HG02981 (cell line): Measurements from ENCODE around the gene SLC15A4.
"Not testable (repeated sequence)": the region's sequence is repeated elsewhere in the genome, so short reads cannot be mapped to it uniquely, and the experiment has no call there.

Source experiments
- ATAC-seq: cut with Tn5 transposase; IDR thresholded peaks from one replicate; pipeline ENCODE4 v1.9.1; 2021; ENCODE audit warnings: mild to moderate bottlenecking, moderate library complexity; ENCODE audit not compliant: unreplicated experiment

The SLC15A4 gene

DNA sequence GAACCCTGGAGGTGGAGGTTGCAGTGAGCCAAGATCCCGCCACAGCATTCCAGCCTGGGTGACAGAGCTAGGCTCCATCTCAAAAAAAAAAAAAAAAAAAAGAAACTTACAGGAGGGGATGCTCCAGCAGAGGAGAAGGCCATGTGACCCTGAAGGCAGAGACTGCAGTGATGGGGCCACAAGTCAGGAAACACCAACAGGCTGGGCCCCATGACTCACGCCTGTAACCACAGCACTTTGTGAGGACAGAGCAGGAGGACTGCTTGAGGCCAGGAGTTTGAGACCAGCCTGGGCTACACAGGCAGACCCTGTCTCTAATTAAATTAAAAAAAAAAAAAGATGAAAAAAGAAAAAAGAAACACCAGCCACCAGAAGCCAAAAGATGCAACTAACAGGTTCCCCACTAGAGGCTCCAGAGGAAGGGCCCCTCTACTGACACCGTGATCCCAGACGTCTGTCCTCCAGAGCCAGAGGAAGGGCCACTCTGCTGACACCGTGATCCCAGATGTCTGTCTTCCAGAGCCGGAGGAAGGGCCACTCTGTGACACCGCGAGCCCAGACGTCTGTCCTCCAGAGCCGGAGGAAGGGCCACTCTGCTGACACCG, 20.4 kb upstream of the SLC15A4 start:
- peak; percentile 48 for ATAC-seq

DNA sequence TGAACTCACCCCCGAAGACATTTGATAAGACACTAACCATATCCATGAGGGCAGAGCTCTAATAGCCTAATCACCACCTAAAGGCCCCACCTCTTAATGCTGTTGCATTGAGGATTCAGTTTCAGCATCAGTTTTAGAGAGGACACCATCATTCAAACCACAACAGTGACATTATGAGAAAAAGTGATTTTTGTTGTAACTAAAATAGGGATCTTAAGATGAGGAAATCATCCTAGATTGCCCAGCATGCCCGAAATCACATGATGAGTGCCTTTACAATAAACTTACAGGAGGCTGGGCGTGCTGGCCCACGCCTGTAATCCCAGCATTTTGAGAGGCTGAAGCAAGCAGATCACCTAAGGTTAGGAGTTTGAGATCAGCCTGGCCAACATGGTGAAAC, 19.8 kb upstream of the SLC15A4 start:
- no peak for ATAC-seq

DNA sequence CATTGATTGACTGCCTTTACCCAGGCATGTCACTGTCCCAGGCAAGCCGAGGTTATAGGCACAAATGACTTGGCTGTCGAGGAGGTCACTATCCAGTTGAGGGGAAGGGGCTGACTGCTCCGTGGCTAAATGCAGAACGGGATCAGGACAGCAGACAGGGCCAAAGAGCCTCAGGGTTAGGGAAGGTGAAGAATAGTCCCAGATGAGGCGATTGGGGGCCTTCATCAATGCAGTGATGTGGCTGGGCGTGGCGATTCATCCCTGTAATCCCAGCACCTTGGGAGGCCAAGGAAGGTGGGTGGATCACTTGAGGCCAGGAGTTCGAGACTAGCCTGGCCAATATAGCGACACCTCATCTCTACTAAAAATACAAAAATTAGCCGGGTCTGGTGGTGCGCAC, 18.8 kb upstream of the SLC15A4 start:
- no peak for ATAC-seq

DNA sequence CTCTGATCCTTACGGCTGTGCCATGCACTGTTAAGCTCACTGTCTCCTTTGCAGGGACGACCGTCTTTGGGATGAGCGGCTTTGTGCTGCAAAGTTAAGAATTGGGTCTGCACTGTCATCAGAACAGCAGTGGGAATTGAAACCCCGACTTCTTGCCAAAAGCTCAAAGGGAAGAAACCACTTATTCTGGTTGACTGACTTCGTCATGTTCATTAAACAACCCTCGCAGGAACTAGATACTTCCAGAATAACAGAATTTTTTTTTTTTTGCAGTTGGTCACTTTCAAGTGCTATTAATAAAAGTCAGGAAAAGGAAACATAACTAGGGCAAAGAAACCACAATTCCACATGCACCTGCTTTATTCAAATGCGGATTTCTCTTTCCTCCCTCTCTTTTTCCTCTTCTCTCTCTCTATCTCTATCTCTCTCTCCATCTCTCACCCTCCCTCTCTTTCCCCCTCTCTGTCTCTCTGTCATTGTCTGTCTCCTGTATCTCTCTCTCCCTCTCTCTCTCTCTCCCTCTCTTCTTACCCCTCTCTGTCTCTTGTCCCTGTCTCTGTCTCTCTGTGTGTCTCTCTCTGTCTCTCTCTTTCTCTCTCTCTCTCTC, 17.2 kb upstream of the SLC15A4 start:
- ATAC-seq: peak; percentile 64

DNA sequence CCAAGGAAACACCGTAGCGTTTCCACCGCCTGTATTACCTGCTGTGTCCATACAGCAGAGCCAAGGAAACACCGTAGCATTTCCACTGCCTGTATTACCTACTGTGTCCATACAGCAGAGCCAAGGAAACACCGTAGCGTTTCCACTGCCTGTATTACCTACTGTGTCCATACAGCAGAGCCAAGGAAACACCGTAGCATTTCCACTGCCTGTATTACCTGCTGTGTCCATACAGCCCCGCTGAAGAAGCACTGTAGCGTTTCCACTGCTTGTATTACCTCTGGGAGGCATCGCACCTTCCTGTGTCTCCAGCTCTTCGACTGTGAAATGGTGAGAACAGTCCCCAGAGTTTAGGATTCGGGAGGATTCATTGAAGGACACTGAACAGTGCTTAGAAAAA, 16.1 kb upstream of the SLC15A4 start:
- not testable (repeated sequence) for ATAC-seq

DNA sequence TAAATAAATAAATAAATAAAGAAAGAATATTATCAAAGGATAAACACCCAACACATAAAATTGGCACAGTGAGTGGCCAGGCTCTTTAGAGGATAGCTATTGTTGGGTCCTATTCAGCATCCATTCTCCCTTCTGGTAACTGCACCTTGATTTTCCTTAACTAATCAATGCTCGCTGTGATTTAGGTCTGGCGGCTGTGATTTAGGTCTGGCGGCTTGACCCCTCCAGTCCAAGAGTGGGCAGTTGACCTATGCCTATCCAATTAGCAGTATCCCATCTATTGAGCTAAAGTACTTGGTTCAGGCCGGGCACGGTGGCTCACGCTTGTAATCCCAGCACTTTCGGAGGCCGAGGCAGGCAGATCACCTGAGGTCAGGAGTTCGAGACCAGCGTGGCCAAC, 9.7 kb upstream of the SLC15A4 start:
- no peak for ATAC-seq

DNA sequence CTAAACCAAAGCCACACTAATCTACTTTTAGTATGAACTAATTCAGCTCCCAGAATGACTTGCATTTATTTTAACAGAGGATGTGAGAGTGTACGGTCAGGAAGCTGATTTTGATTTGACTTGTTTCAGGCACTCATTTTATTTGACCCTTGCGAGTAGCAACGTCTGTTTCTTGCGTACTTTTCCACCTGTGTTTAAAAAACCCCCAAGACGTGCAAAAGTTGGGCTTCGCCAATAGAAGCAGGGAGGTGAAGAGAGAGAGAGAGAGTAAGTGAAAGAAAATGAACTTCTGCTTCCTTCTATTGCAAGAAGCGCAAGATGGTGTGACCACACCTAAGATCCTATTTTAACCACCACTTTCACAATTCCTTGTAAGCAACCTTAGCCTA, 6.7 kb upstream of the SLC15A4 start:
- peak; percentile 49 for ATAC-seq

DNA sequence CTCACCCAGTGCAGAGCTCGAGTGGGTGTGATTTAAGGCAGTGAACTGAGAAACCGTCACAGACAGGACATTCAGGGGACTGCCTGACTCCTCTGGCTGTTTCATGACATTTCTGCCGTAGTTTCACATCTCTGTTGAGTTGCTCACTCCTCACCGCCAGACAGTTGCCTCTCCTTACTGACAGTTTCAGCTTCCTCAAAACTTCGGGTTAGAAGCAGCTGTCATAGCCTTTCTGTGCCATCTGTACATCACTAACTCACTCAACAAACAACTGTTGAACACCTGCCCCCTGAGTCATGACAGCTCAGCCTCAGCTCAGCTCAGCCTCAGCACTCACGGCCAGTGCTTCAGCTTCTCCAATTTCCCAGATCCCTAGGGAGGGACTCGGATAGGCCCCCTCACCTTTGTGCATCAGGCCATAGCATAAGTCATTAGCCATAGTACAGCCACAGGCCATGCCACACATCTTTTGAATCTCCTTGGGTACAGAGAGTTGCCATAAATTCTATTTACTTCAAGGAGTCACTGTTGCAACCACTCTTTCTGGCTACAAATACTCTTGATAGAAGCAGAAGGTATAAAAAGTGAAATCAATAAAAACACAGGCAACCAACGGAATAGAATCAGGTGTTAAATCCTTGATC, 6.2 kb upstream of the SLC15A4 start:
- peak; percentile 89 for ATAC-seq

DNA sequence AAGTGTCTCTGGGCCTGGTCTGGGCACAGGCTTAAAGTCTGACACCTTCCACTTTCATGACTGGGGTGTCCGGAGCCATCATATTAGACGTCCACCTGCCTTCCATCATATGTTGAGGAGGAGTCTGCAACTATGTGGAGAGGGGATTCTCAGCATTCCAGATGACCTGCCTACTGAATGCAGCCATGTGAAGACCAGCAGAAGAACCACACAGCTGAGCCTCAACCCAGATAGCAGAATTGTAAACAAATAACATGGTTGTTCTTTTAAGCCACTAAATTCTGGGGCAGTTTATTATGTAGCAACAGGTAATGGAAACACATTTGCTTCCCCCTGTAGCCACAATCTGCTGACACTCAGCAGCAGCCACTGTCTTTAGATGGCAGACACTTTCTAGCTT, 4.0 kb upstream of the SLC15A4 start:
- no peak for ATAC-seq

DNA sequence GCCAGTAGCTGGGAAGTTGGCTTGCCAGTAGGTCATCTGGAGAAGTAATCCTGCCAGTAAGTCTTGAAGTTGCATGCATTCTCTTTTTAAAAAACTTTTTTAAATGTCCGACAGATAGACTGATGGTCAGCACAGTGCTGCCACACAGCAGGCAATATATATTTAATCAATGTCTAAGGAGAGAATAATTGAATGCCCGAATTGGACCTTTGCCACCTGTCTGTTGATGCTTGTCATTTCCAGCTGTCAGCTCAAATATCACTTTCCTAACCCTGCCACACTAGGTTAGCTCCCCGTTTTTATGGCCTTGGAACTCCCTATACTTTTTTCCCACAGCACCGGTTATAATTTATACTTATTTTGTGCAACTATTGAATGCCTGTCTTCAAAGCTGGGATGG, 2.1 kb upstream of the SLC15A4 start:
- ATAC-seq: no peak

DNA sequence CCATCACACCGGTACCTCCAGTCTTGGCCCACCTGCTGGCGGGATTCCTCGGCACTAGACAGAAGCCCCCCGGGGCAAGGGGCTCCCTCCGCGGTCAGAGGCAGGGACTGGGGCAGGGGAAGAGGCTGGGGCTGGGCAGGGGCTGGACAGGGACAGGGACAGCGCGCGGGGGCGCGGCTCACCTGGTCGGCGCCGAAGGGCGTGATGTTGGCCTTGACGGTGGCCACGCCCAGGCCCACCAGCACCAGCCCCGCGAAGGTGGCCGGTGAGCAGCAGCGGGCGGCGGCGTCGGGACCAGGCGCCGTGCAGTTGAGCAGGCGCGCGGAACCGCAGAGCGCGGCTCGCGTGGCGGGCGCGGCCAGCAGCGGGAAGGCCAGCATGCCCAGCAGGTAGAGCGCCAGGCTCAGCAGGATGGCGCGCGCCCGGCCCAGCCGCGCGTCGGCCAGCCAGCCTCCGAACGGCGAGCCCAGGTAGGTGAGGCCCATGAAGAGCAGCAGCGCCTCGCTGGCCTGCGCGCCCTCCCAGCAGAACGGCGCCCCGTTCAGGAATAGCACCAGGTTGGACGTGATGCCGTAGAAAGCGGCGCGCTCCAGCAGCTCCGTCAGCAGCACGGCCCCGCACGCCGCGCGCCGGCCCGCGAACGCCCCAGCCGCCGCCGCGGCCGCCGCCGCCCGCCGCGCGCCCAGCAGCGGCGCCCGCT, 392 bp downstream of the SLC15A4 start:
- peak; percentile 20 for ATAC-seq

DNA sequence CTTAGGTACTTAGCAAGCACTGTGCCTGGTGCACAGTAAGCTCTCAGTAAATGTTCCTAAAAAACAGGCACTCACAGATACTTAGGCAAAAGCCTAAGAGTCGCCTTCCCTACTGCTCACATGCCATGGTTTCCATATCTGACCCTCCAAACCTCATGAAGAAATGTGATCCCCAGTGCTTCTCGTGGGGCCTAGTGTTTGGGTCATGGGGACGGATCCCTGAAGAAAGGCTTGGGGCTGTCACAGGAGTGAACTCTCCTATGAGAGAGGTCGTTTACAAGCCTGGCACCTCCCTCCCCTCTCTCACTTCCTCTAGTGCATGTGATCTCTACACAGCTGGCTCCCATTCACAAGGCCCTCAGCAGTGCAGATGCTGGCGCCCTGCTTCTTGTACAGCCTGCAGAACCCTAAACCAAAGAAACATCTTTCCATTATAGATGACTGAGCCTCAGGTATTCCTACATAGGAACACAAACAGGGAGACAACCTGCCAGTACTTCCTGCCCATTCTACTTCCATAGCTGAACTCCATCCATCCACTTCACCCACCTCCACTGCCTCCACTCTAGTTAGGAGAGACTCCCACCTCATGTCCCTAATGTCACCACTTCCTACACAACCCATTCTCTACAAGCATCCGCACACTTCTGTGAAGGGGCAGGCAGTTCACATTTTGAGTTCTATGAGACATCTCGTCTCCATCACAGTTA, 2.9 kb downstream of the SLC15A4 start:
- ATAC-seq: peak; percentile 52

DNA sequence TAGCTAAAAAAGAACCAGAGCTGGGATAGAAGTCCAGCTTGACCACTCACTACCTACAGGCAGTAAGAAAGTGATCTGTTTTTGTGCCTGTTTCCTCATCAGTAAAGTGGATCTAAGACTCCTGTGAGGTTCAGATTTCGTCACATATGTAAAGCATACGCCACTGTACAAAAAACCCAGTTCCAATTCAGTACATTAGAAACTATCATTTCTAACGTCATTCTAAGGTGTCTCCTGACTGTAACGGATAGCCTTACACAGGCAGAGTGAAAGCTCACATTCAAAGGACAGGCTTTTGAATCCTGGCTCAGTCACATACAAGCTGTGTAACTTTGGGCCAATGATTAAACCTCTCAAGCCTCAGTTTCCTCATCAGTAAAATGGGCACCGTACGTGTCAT, 3.5 kb downstream of the SLC15A4 start:
- ATAC-seq: no peak

DNA sequence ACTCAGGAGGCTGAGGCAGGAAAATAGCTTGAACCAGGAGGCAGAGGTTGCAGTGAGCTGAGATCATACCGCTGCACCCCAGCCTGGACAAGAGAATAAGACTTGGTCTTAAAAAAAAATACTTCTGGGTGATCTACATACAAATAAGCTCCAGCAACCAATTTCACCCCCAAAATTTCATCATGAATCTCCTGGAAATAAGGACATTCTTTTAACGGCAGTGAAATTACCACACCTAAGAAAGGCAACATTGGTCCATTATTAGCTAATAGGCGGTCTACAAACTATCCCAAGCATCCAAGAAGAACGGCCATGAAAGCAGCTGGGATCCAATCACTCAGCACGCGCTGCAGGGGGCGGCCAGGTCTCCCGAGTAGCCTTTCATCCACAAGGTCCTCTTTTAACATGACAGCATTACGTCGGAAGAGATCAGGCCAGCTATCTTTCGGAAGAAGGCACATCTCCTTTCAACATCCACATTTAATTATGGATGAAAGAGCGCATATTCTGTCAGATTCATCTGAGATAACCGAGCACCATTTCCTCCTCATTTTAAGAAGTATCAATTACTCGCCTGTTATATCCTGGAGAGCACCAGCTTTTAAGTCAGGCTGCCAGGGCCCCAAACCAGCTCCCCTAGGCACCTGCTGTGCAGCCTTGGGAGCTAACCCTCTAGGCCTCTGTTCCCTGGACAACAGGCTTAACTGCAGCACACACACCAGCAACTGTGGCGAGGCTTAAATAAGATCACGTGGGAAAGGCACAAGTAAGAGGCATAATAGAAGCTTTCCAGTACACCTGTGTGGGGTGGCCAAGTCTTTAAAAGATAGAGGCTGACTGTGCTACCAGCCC, 4.2 kb downstream of the SLC15A4 start:
- ATAC-seq: no peak

DNA sequence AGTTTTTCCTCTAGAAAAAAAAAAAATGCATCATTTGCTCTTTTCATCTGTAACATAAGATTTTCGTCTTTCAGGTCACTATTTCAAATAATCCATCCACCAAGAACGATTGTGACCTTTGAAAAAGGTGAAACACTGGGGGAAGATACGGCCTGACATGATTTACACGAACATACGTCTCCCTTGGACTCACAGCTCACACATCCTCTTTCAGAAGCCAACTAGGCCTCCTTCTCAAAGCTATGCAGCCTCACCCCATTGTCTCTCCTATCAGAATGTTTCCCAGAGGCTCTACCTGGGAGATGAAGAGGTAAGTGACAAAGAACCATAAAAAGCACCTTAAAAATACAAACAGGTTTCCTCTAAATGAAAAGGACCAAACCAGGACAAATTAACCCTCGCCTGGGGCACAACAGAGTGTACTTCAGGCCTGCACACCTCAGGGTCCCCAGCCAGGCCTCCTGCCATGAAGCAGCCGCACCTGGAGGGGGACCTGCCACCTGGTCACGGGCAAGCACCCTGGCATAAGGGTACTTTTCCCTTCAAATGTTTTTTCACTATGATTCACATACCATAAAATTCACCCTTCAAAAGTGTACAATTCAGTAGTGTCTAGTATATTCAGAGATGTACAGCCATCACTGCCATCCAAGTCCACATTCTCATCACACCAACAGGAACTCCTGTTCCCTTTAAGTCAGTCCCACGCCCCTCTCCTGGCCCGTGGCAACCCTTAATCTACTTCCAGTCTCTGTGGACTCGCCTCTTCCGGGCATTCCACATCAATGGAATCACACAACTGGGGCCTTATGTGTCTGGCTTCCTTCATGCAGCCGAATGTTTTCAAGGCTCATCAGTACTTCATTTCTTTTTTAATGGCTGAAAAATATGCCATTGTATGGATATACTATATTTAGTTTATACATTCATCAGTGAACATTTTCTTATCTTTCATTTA, 5.4 kb downstream of the SLC15A4 start:
- ATAC-seq: peak; percentile 39

DNA sequence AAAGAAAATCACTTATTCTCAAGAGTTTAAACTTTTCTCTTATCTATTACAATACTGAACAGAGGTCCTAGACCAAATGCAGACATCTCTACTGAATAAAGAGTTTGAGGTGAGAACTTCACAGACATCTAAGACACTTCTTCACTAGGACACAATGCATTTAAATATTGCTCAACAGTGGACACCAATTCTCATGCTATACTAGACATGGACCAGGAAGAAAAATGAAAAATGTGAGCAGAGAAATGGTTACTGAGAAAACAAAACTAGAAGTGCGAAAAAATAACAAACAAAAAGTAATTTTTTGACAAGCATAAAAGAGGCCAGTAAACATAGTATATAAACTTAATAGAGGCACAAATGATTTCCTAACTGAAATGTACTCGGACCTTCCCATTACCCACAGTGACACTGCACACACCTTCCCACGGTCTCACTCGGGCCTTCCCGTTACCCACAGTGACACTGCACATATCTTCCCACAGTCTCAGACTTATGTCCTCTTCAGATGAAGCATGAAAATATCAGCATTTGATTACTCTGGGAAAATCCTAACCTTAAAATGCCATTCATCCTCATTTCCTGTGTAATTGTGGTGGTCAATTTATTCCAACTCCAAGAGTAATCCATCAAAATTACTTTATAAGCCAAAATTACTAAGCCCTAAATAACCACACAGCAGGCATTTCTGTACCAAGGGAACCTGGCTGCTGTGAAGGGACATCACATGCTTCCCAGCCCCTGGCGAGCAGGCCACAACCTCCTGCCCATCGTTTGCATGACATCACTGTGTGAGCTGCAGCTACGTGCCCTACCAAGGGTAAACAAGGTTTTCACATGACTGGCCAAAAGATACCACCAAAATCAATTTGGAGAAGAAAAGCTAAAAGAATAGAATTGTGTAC, 6.4 kb downstream of the SLC15A4 start:
- ATAC-seq: peak; percentile 40

DNA sequence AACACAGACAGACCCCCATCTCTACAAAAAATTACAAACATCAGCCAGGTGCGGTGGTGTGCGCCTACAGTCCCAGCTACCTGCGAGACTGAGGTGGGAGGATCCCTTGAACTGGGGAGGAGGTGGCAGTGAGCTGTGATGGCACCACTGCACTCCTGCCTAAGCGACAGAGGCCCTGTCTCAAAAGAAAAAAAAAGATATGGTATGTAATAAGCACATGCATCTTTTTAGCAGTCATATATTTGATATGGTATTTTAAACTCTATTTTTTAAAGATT, 7.2 kb downstream of the SLC15A4 start:
- ATAC-seq: no peak

DNA sequence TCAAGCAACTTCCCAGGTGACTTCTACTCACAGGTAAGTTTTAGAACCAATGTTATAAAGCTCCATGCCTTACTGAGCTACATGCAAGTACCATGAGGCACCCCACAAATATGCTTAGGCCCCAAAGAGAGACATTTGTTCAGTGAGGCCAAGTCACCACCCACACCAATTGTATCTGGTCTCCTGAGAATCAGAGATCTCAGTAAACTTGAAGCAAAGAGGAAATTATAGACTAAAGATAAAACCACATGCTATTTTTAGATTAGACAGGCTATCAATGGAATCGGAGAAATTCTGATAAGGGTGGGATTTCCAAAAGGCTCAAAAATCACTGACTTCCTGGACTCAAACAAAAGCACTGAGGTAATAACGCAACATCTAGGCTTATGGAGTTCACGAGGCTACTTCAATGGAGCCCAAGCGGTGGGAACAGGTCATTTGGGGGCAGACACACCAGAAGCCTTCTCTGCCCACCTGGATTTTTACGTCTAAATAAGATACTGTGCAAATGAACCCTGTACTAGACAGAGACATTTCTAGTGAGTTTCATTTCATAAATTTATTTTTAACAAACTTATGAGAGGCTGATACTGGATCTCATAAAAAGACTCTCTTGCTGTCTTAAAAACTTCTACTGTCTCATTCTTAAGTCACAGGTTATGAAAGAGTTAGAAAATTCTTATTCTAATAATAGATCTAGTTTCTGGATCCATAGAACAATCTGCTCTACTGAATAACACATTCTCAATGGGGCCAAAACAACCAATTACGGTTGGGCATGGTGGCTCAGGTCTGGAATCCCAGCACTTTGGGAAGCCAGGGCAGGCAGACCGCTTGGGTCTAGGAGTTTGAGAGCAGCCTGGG, 7.7 kb downstream of the SLC15A4 start:
- ATAC-seq: no peak
